HepG2 (cell line): ENCODE results near the gene SCAMP3. TPM values are rescaled to one million over a fixed set of nuclear protein-coding genes. Genes with fewer than 3 reads are reported as not detected.
"Not testable (repeated sequence)": the region's sequence is repeated elsewhere in the genome, so short reads cannot be mapped to it uniquely, and the experiment has no call there.

Experiments
- ATAC-seq: fragments of 200-7000 bp; cut with Tn5 transposase; 3 replicates; pipeline ENCODE4 v1.9.1; 2020; ENCODE audit warnings: mild to moderate bottlenecking, moderate library complexity
- BruUV-seq: library from RNA; stranded (reverse); fragments of 400-500 nt; replicated peaks from 2 replicates; lab custom pipeline; 2021; lab: Mats Ljungman, UMichigan
- CTCF ChIA-PET: fragments of 300-600 bp; formaldehyde crosslinking; extraction: SDS; loops from one replicate; lab custom pipeline; 2021; ENCODE audit warnings: low total read pairs, inconsistent platforms, low intra/inter-chr PET ratio; lab: Yijun Ruan, JAX
- POLR2A ChIA-PET: fragments of 350-600 bp; sonication (Branson Sonifier 250); formaldehyde crosslinking; loops from one replicate; lab custom pipeline; 2020; ENCODE audit warnings: antibody characterized with exemption, inconsistent platforms; lab: Yijun Ruan, JAX
- DNase-seq: peaks from one replicate; pipeline ENCODE4 v3.0.0-alpha.2; 2015; ENCODE audit warnings: low spot score
- FAIRE-seq: peaks from 3 replicates; lab custom pipeline; 2011; peaks lifted over from hg19 to GRCh38; lab: Jason Lieb, UNC
- H2AFZ ChIP-seq: one replicate; pipeline ENCODE4 v1.6.1; 2011; ENCODE audit warnings: low read length, inconsistent platforms
- H3K27ac ChIP-seq: fragments of 300-600 bp; 3 replicates; pipeline ENCODE4 v1.8.0; 2011; ENCODE audit warnings: mixed run types, mild to moderate bottlenecking, mixed read lengths, low read length, inconsistent platforms; ENCODE audit not compliant: insufficient read depth; ENCODE audit errors: extremely low read length
- H3K27me3 ChIP-seq, 2 experiments: fragments of 200-600 bp in 1 of 2; 2 replicates in 1 of 2; 3 replicates in 1 of 2; pipeline versions ENCODE4 v1.6.0 to v1.8.0; 2011; ENCODE audit warnings: low read length in 2 of 2, mild to moderate bottlenecking in 2 of 2, moderate library complexity in 2 of 2, inconsistent platforms in 1 of 2; ENCODE audit not compliant: insufficient read depth in 2 of 2, control insufficient read depth in 1 of 2
- H3K36me3 ChIP-seq, 2 experiments: fragments of 200-600 bp in 1 of 2; replicated peaks in 1 of 2; 2 replicates in 1 of 2; 3 replicates in 1 of 2; pipeline versions ENCODE4 v1.5.1 to v1.8.0; 2011; ENCODE audit warnings: low read length in 2 of 2, inconsistent platforms in 1 of 2; ENCODE audit not compliant: insufficient read depth in 2 of 2, control insufficient read depth in 1 of 2
- H3K4me1 ChIP-seq: 2 replicates; pipeline ENCODE4 v1.5.1; 2012; ENCODE audit warnings: low read length, inconsistent platforms; ENCODE audit not compliant: insufficient read depth
- H3K4me2 ChIP-seq: 2 replicates; pipeline ENCODE4 v1.6.0; 2011; ENCODE audit warnings: low read depth, low read length, inconsistent platforms
- H3K4me3 ChIP-seq, 3 experiments: fragments of 200-600 bp in 1 of 3; sonication (generic), shearing (Covaris generic) in 1 of 3; replicated peaks in 1 of 3; 2 replicates each; pipeline ENCODE4 v1.5.1; 2011 to 2016; ENCODE audit warnings: low read length in 3 of 3, inconsistent platforms in 2 of 3, low read depth in 2 of 3, mild to moderate bottlenecking in 2 of 3, control low read depth in 1 of 3, mixed read lengths in 1 of 3; ENCODE audit not compliant: insufficient read depth in 1 of 3
- H3K79me2 ChIP-seq: one replicate; pipeline ENCODE4 v1.6.1; 2011; ENCODE audit warnings: low read length, inconsistent platforms; ENCODE audit not compliant: insufficient read depth
- H3K9ac ChIP-seq: 2 replicates; pipeline ENCODE4 v1.6.0; 2011; ENCODE audit warnings: mild to moderate bottlenecking, low read depth, low read length, inconsistent platforms; ENCODE audit not compliant: insufficient read depth
- H3K9me3 ChIP-seq: 2 replicates; pipeline ENCODE4 v1.5.1; 2012; ENCODE audit warnings: mild to moderate bottlenecking, low read length
- H4K20me1 ChIP-seq: 2 replicates; pipeline ENCODE4 v1.6.0; 2011; ENCODE audit warnings: inconsistent platforms, mild to moderate bottlenecking, low read length, moderate library complexity; ENCODE audit not compliant: insufficient read depth
- ARID2 ChIP-seq: sonication (generic); formaldehyde crosslinking; IDR thresholded peaks from 2 replicates; pipeline ENCODE4 v1.8.1; 2022; ENCODE audit warnings: mild to moderate bottlenecking, missing genetic modification reagents, borderline replicate concordance
- ATF2 ChIP-seq: sonication (generic); formaldehyde crosslinking; IDR thresholded peaks from 2 replicates; pipeline ENCODE4 v1.4.0; 2020; ENCODE audit warnings: missing genetic modification reagents
- BCL6 ChIP-seq: IDR thresholded peaks from 2 replicates; pipeline ENCODE4 v1.6.1; 2016; ENCODE audit warnings: missing genetic modification reagents, missing compliant biosample characterization
- FLYWCH1 ChIP-seq: sonication (generic); formaldehyde crosslinking; IDR thresholded peaks from 2 replicates; pipeline ENCODE4 v1.8.1; 2023; ENCODE audit warnings: mild to moderate bottlenecking, missing genetic modification reagents
- KLF11 ChIP-seq: IDR thresholded peaks from 2 replicates; pipeline ENCODE4 v1.6.1; 2016; ENCODE audit warnings: missing compliant biosample characterization
- MAFG ChIP-seq: sonication (generic); formaldehyde crosslinking; IDR thresholded peaks from 2 replicates; pipeline ENCODE4 v1.5.1; 2020; ENCODE audit warnings: mild to moderate bottlenecking, missing genetic modification reagents
- MEIS2 ChIP-seq: sonication (generic); formaldehyde crosslinking; IDR thresholded peaks from 2 replicates; pipeline ENCODE4 v1.9.0; 2021; ENCODE audit warnings: mild to moderate bottlenecking, missing genetic modification reagents
- MLXIP ChIP-seq: sonication (generic); formaldehyde crosslinking; IDR thresholded peaks from 2 replicates; pipeline ENCODE4 v1.9.0; 2021; ENCODE audit warnings: missing genetic modification reagents, borderline replicate concordance
- NPAS2 ChIP-seq: sonication (generic); formaldehyde crosslinking; IDR thresholded peaks from 2 replicates; pipeline ENCODE4 v1.8.0; 2022; ENCODE audit warnings: mild to moderate bottlenecking, missing genetic modification reagents, borderline replicate concordance
- PBX2 ChIP-seq: IDR thresholded peaks from 2 replicates; pipeline ENCODE4 v1.6.1; 2016; ENCODE audit warnings: control low read depth
- SIN3A ChIP-seq: IDR thresholded peaks from 2 replicates; pipeline ENCODE4 v1.6.1; 2011; ENCODE audit warnings: low read depth, mild to moderate bottlenecking, control low read depth, low read length, borderline replicate concordance
- ZNF275 ChIP-seq: sonication (generic); formaldehyde crosslinking; IDR thresholded peaks from 2 replicates; pipeline ENCODE4 v1.8.0; 2022; ENCODE audit warnings: missing genetic modification reagents, mild to moderate bottlenecking, inconsistent platforms, borderline replicate concordance
- ZNF713 ChIP-seq: sonication (generic); formaldehyde crosslinking; IDR thresholded peaks from 2 replicates; pipeline ENCODE4 v1.4.0; 2020; ENCODE audit warnings: mild to moderate bottlenecking, missing genetic modification reagents
- WGBS: methylation state at CpG from one replicate; pipeline ENCODE4 v1.1.6; 2017; ENCODE audit warnings: low lambda C conversion rate; 5-methylcytosine and 5-hydroxymethylcytosine counted together
- in situ Hi-C: cut with HindIII; loops from 2 replicates; pipeline ENCODE4 v1.10.0; 2017; ENCODE audit warnings: low pct_unique_long_range_greater_than_20kb; ENCODE audit not compliant: extremely low pct_ligation_motif_present
- intact Hi-C: fragments of 100-400 bp; cut with micrococcal nuclease; formaldehyde crosslinking; loops from one replicate; pipeline ENCODE4 v1.10.0; 2022; ENCODE audit not compliant: unreplicated experiment
- polyA plus RNA-seq, 8 experiments: library from polyadenylated mRNA; depleted of rRNA in 3 of 8; stranded (reverse) in 7 of 8; unstranded in 1 of 8; fragments of >200 nt; fragmentation: Illumina TruSeq in 4 of 8; extraction: Trizol in 4 of 8; gene quantifications; 2 replicates each; pipeline versions ENCODE4 v1.2.1 to v1.2.3, GENCODE V29; 2011 to 2016; ENCODE audit warnings: low read depth in 4 of 8, missing spikeins in 1 of 8, mixed read lengths in 1 of 8; ENCODE audit not compliant: insufficient read depth in 1 of 8
- total RNA-seq, 5 experiments: library from RNA; depleted of rRNA; stranded (reverse); fragments of >200 nt; fragmentation: Illumina TruSeq; extraction: Trizol; gene quantifications; 2 replicates each; pipeline ENCODE4 v1.2.3, GENCODE V29; 2016; ENCODE audit warnings: low read depth in 1 of 5

The SCAMP3 gene
- total and polyA plus RNA-seq, 2 of the 13 experiments (the other 11 are each of a cell fraction or from before 2014, with no cell fraction given), result 46.8 to 83.3 TPM

GRCh38 chr1:155223047-155223446 is 39.1 kb downstream of the SCAMP3 start:
- H2AFZ ChIP-seq, result no peak overlapping the region
- H4K20me1 ChIP-seq, result no peaks in the 10 kb centered on the region
- H3K79me2 ChIP-seq, result no peaks in the 10 kb centered on the region
- POLR2A ChIA-PET, result no interaction called here
- WGBS, result 79% methylated on average over 7 of the region's 7 CpGs
- in situ Hi-C loops (no loop called here), intact Hi-C loops (no loop called here)
- peaks cover 29% of the 10 kb centered on the region for H3K4me1 ChIP-seq
- CTCF ChIA-PET, result no interaction called here
- no peak overlapping the region for H3K4me2 ChIP-seq
- ATAC-seq (no peak), DNase-seq (no peak), FAIRE-seq (no peak)
- no peak overlapping the region for H3K27ac ChIP-seq
- no peaks in the 10 kb centered on the region for H3K27me3 ChIP-seq
- no peaks in the 10 kb centered on the region for H3K36me3 ChIP-seq
- TF ChIP-seq KLF11 (CRISPR knock-in tag) (no peak), ZNF713 (CRISPR knock-in tag) (no peak), PBX2 (CRISPR knock-in tag) (no peak), MEIS2 (CRISPR knock-in tag) (no peak), ATF2 (CRISPR knock-in tag) (no peak), BCL6 (CRISPR knock-in tag) (no peak), MLXIP (no peak), FLYWCH1 (no peak), SIN3A (no peak), NPAS2 (no peak), ARID2 (no peak), MAFG (no peak), ZNF275 (CRISPR knock-in tag) (no peak)
- H3K4me3 ChIP-seq, result no peak overlapping the region
- no TSS peak for BruUV-seq
- H3K9ac ChIP-seq, result no peak overlapping the region
- no peaks in the 10 kb centered on the region for H3K9me3 ChIP-seq

- H3K4me3 ChIP-seq, in situ Hi-C loops, CTCF ChIA-PET, DNase-seq, H3K36me3 ChIP-seq, H2AFZ ChIP-seq, H3K9me3 ChIP-seq, H3K4me1 ChIP-seq, H4K20me1 ChIP-seq, intact Hi-C loops, H3K9ac ChIP-seq, H3K4me2 ChIP-seq, H3K27me3 ChIP-seq, ATAC-seq, POLR2A ChIA-PET, BruUV-seq, H3K79me2 ChIP-seq, H3K27ac ChIP-seq, FAIRE-seq: not testable (repeated sequence)
- 90% methylated on average over 10 of the region's 10 CpGs for WGBS
These were observed 41.8 kb downstream of the SCAMP3 start for GRCh38 chr1:155220211-155220965.
